ENCODE measurements around the gene SLA2.

SLA2 gene

GRCh38 chr20:36605399-36606157 lies 40.4 kb downstream of the SLA2 start, which contains the start of gene RAB5IF:
TSS of gene RAB5IF (plus strand) at chr20:36605779. CDS start at chr20:36605952, 173 bp downstream.
- in situ Hi-C loops (cut with HindIII; ENCODE audit: low sequenced_read_pairs) = no loop called here
- TF ChIP-seq, protein P1, sequence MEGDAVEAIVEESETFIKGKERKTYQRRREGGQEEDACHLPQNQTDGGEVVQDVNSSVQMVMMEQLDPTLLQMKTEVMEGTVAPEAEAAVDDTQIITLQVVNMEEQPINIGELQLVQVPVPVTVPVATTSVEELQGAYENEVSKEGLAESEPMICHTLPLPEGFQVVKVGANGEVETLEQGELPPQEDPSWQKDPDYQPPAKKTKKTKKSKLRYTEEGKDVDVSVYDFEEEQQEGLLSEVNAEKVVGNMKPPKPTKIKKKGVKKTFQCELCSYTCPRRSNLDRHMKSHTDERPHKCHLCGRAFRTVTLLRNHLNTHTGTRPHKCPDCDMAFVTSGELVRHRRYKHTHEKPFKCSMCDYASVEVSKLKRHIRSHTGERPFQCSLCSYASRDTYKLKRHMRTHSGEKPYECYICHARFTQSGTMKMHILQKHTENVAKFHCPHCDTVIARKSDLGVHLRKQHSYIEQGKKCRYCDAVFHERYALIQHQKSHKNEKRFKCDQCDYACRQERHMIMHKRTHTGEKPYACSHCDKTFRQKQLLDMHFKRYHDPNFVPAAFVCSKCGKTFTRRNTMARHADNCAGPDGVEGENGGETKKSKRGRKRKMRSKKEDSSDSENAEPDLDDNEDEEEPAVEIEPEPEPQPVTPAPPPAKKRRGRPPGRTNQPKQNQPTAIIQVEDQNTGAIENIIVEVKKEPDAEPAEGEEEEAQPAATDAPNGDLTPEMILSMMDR (IDR thresholded peaks at IDR 0.05; ENCODE audit: low read depth, low read length, missing control alignments) = peak; percentile 87

DNA sequence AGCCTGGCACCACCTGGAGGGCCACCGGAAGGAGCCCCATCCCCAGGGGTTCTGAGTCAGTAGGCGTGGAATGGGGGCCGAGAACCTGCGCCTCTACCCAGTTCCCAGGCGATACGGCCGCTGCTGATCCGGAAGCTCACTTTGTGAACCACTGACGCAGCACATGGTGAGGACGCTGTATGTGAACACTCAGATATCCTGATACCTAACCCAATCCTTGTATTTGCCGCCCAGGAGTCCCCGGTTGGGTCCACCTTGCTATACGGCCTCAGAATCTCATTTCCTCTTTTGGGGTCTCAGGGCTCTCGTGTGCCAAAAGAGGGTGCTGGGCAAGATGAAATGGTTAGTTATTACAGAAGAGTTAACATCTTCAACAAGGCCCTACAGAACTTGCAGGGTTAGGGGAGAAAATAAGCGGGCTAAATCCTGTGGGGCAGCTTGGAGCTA lies 41.0 kb downstream of the SLA2 start:
- H3K4me3 ChIP-seq (ENCODE audit: low read depth, low read length) = peak overlapping the region; percentile 97
- in situ Hi-C loops (cut with HindIII; ENCODE audit: low sequenced_read_pairs) = loop anchor here (5.0 kb wide), 1 partner anchor 53 kb away; no protein-coding TSS in a partner anchor
- TF ChIP-seq, protein P1 (IDR thresholded peaks at IDR 0.05; ENCODE audit: low read depth, low read length, missing control alignments) = no peak
- DNase-seq (ENCODE audit: low read depth) = no peak

More at GRCh38 chr20:36605399-36606157, 40.4 kb downstream of the SLA2 start, which contains the start of gene RAB5IF:
- peak; percentile 96 for DNase-seq (ENCODE audit: low read depth)
- H3K4me3 ChIP-seq (ENCODE audit: low read depth, low read length) = peak within 1 kb of the TSS; percentile 97

DNA sequence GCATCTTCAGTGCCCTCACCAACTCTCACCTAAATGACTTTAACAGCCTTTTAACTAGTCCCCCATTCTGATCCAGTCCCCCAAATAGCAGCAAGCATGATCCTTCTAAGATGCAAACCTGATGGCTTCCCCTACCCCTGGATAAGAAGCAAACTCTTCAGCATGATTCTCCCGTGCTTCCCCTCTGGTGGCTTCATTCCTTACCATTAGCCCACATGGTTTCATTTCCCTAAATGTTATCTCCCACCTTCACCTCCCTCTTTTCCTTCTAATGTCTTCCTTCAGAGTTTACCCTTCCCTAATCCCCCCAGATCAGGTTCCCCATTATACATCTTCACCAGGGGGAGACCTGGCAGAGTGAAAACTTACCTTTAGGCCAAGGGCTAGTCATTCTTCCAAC lies 44.5 kb downstream of the SLA2 start:
- TF ChIP-seq, protein P1 (IDR thresholded peaks at IDR 0.05; ENCODE audit: low read depth, low read length, missing control alignments) = no peak
- DNase-seq (ENCODE audit: low read depth) = no peak
- H3K4me3 ChIP-seq (ENCODE audit: low read depth, low read length) = no peak overlapping the region
- in situ Hi-C loops (cut with HindIII; ENCODE audit: low sequenced_read_pairs) = loop anchor here (5.0 kb wide), 1 partner anchor 49 kb away; no protein-coding TSS in a partner anchor

DNA sequence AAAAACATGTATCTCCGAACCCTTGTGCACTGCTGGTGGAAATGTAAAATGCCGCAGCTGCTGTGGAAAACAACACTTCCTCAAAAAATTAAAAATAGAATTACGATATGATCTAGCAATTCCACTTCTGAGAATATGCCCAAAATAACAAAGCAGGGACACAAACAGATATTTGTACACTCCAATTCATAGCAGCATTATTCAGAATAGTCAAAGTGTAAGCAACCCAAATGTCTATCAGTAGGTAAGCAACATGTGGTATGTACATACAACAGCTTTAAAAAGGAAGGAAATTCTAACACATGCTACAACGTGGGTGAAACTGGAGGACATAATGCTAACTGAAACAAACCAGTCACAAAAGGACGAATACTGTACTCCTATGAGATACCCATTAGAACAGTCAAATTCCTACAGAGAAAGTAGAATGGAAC lies 46.1 kb downstream of the SLA2 start:
- DNase-seq (ENCODE audit: low read depth) = no peak
- H3K4me3 ChIP-seq (ENCODE audit: low read depth, low read length) = no peak overlapping the region
- in situ Hi-C loops (cut with HindIII; ENCODE audit: low sequenced_read_pairs) = loop anchor here (5.0 kb wide), 1 partner anchor 48 kb away; no protein-coding TSS in a partner anchor
- TF ChIP-seq, protein P1 (IDR thresholded peaks at IDR 0.05; ENCODE audit: low read depth, low read length, missing control alignments) = no peak

- in situ Hi-C loops (cut with HindIII; ENCODE audit: low sequenced_read_pairs) = no loop called here
- TF ChIP-seq, protein P1 (IDR thresholded peaks at IDR 0.05; ENCODE audit: low read depth, low read length, missing control alignments) = no peak
- no peak overlapping the region for H3K4me3 ChIP-seq (ENCODE audit: low read depth, low read length)
- DNase-seq (ENCODE audit: low read depth) = no peak
Measured at GRCh38 chr20:36593347-36593929, 52.6 kb downstream of the SLA2 start.

GRCh38 chr20:36591854-36592641 lies 53.9 kb downstream of the SLA2 start:
- in situ Hi-C loops (cut with HindIII; ENCODE audit: low sequenced_read_pairs) = no loop called here
- TF ChIP-seq, protein P1 (IDR thresholded peaks at IDR 0.05; ENCODE audit: low read depth, low read length, missing control alignments) = peak; percentile 57
- no peak overlapping the region for H3K4me3 ChIP-seq (ENCODE audit: low read depth, low read length)
- no peak for DNase-seq (ENCODE audit: low read depth)
